ENCODE data around the gene KCTD11. TPM values are rescaled to one million over a fixed set of nuclear protein-coding genes. Genes with fewer than 3 reads are reported as not detected.
"Not testable (repeated sequence)": the region's sequence is repeated elsewhere in the genome, so short reads cannot be mapped to it uniquely, and the experiment has no call there.

The KCTD11 gene
- total and polyA plus RNA-seq, 2 experiments from 2014 or later, result 14.0 to 15.9 TPM

GRCh38 chr17:7334938-7335538 is 16.9 kb upstream of the KCTD11 start:
- Histone ChIP-seq H3K27me3 (no peaks in the 10 kb centered on the region), H3K4me3 (no peak overlapping the region), H3K9me3 (ENCODE audit: low read depth) (no peaks in the 10 kb centered on the region), H3K27ac (no peak overlapping the region), H3K36me3 (no peaks in the 10 kb centered on the region), H3K4me1 (ENCODE audit: low read depth) (peaks cover 7% of the 10 kb centered on the region)
- TF ChIP-seq CTCF (IDR thresholded peaks at IDR 0.05; ENCODE audit: low read depth, low read length), result no peak
- no peak for DNase-seq (ENCODE audit: low read depth in 1 of 2, low spot score in 1 of 2)

GRCh38 chr17:7335765-7336164 is 16.2 kb upstream of the KCTD11 start:
- not testable (repeated sequence) for H3K4me1 ChIP-seq (ENCODE audit: low read depth); H3K27me3 ChIP-seq; H3K9me3 ChIP-seq (ENCODE audit: low read depth); H3K4me3 ChIP-seq; DNase-seq (ENCODE audit: low read depth in 1 of 2, low spot score in 1 of 2); H3K27ac ChIP-seq; H3K36me3 ChIP-seq

- DNase-seq (ENCODE audit: low read depth in 1 of 2, low spot score in 1 of 2), result no peak
- Histone ChIP-seq H3K27ac (no peak within 1 kb of the TSS), H3K9me3 (ENCODE audit: low read depth) (no peaks in the 10 kb centered on the region), H3K36me3 (no peaks in the 10 kb centered on the region), H3K27me3 (no peaks in the 10 kb centered on the region), H3K4me3 (no peak within 1 kb of the TSS), H3K4me1 (ENCODE audit: low read depth) (peaks cover 7% of the 10 kb centered on the region)
- TF ChIP-seq CTCF (IDR thresholded peaks at IDR 0.05; ENCODE audit: low read depth, low read length), result no peak
These were observed 15.5 kb upstream of the KCTD11 start, which contains the start of gene ACAP1 for GRCh38 chr17:7336240-7337175. ACAP1 (plus strand) TSS chr17:7336529; CDS start chr17:7336735, 206 bp downstream.

GRCh38 chr17:7337600-7337999 is 14.4 kb upstream of the KCTD11 start:
- H3K4me3 ChIP-seq; H3K27ac ChIP-seq; H3K36me3 ChIP-seq; H3K27me3 ChIP-seq; H3K4me1 ChIP-seq (ENCODE audit: low read depth); H3K9me3 ChIP-seq (ENCODE audit: low read depth); DNase-seq (ENCODE audit: low read depth in 1 of 2, low spot score in 1 of 2): not testable (repeated sequence)

- Histone ChIP-seq H3K4me1 (ENCODE audit: low read depth) (no peaks in the 10 kb centered on the region), H3K36me3 (no peaks in the 10 kb centered on the region), H3K27ac (no peak overlapping the region), H3K27me3 (no peaks in the 10 kb centered on the region), H3K4me3 (no peak overlapping the region), H3K9me3 (ENCODE audit: low read depth) (no peaks in the 10 kb centered on the region)
- no peak for TF ChIP-seq CTCF (IDR thresholded peaks at IDR 0.05; ENCODE audit: low read depth, low read length)
- DNase-seq (ENCODE audit: low read depth in 1 of 2, low spot score in 1 of 2), result no peak
These were observed 11.8 kb upstream of the KCTD11 start for GRCh38 chr17:7340179-7340578.

GRCh38 chr17:7341842-7342241 is 10.1 kb upstream of the KCTD11 start:
- Histone ChIP-seq H3K9me3 (ENCODE audit: low read depth) (no peaks in the 10 kb centered on the region), H3K4me3 (no peak overlapping the region), H3K27ac (no peak overlapping the region), H3K27me3 (no peaks in the 10 kb centered on the region), H3K4me1 (ENCODE audit: low read depth) (no peaks in the 10 kb centered on the region), H3K36me3 (no peaks in the 10 kb centered on the region)
- TF ChIP-seq CTCF (IDR thresholded peaks at IDR 0.05; ENCODE audit: low read depth, low read length), result no peak
- no peak for DNase-seq (ENCODE audit: low read depth in 1 of 2, low spot score in 1 of 2)

Measured in cardiac muscle cell (in vitro differentiated cells and primary cell).